Activated B cell treated with CpG ODN at 0.5 μM for 24 hours (primary cell): ENCODE measurements around the gene THAP12. TPM values are rescaled to one million over a fixed set of nuclear protein-coding genes. Genes with fewer than 3 reads are reported as not detected.

Experiments used
- ATAC-seq: fragments of 200-7000 bp; cut with Tn5 transposase; one replicate; pipeline ENCODE4 v1.10.0; 2021; ENCODE audit warnings: low read depth, mild to moderate bottlenecking, moderate library complexity
- CTCF ChIA-PET: fragments of 350-600 bp; sonication (Branson Sonifier 250); formaldehyde crosslinking; loops from one replicate; lab custom pipeline; 2021; ENCODE audit warnings: antibody characterized with exemption; lab: Charles Lee
- POLR2A ChIA-PET: fragments of 350-600 bp; sonication (Branson Sonifier 250); formaldehyde crosslinking; loops from one replicate; lab custom pipeline; 2021; ENCODE audit warnings: antibody characterized with exemption; lab: Charles Lee
- DNase-seq: peaks from one replicate; pipeline ENCODE4 v3.0.0; 2022
- H3K27ac Mint-ChIP-seq: one replicate; pipeline ENCODE4 v1.8.0; 2020; ENCODE audit warnings: mixed read lengths
- H3K27me3 Mint-ChIP-seq: one replicate; pipeline ENCODE4 v1.8.0; 2021; ENCODE audit warnings: mixed read lengths
- H3K36me3 Mint-ChIP-seq: one replicate; pipeline ENCODE4 v1.8.0; 2021; ENCODE audit warnings: low read depth, mixed read lengths
- H3K4me1 Mint-ChIP-seq: one replicate; pipeline ENCODE4 v1.8.0; 2021; ENCODE audit warnings: mixed read lengths
- H3K4me3 Mint-ChIP-seq: one replicate; pipeline ENCODE4 v1.8.0; 2020; ENCODE audit warnings: mild to moderate bottlenecking, mixed read lengths
- H3K9me3 Mint-ChIP-seq: one replicate; pipeline ENCODE4 v1.8.0; 2020; ENCODE audit warnings: mixed read lengths
- intact Hi-C: fragments of 100-400 bp; cut with micrococcal nuclease; formaldehyde crosslinking; loops from one replicate; pipeline ENCODE4 v1.15.1; 2024
- total RNA-seq: library from RNA; stranded (reverse); gene quantifications from 2 replicates; pipeline ENCODE4 v1.2.3, GENCODE V29; 2022
- TF ChIP-seq, protein P1 (sequence below): fragments of 200-600 bp; IDR thresholded peaks from one replicate; pipeline ENCODE4 v1.8.0; 2022; ENCODE audit warnings: antibody characterized with exemption, mild to moderate bottlenecking

The THAP12 gene
- total RNA-seq, 1 donor from 2014 or later, result 60.2 TPM

DNA sequence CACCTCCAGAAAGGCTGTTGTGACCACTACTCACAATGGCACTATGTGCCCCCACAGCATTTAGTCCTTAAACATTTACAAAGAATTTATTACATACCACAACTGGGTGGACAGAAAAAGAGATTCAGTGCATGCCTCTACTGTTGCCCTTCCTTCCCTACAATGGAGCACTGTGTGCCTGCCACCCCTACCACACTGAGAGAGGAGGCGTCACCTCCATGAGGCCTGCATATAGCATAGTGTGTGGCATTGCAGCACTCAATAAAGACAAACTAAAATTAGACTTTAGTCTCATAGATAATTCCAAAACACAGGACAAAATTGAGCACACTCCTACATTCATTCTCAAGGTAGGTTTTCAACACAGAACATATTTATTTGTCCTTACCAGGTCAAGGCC, 25.8 kb downstream of the THAP12 start:
- TF ChIP-seq, protein P1, sequence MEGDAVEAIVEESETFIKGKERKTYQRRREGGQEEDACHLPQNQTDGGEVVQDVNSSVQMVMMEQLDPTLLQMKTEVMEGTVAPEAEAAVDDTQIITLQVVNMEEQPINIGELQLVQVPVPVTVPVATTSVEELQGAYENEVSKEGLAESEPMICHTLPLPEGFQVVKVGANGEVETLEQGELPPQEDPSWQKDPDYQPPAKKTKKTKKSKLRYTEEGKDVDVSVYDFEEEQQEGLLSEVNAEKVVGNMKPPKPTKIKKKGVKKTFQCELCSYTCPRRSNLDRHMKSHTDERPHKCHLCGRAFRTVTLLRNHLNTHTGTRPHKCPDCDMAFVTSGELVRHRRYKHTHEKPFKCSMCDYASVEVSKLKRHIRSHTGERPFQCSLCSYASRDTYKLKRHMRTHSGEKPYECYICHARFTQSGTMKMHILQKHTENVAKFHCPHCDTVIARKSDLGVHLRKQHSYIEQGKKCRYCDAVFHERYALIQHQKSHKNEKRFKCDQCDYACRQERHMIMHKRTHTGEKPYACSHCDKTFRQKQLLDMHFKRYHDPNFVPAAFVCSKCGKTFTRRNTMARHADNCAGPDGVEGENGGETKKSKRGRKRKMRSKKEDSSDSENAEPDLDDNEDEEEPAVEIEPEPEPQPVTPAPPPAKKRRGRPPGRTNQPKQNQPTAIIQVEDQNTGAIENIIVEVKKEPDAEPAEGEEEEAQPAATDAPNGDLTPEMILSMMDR, result no peak
- Mint-ChIP-seq H3K27me3 (no peaks in the 10 kb centered on the region), H3K4me1 (no peaks in the 10 kb centered on the region), H3K27ac (no peak overlapping the region), H3K9me3 (peaks cover 6% of the 10 kb centered on the region), H3K36me3 (peaks cover 84% of the 10 kb centered on the region), H3K4me3 (no peak overlapping the region)
- intact Hi-C loops, result no loop called here
- POLR2A ChIA-PET, result no interaction called here
- CTCF ChIA-PET, result no interaction called here
- DNase-seq (no peak), ATAC-seq (no peak)

DNA sequence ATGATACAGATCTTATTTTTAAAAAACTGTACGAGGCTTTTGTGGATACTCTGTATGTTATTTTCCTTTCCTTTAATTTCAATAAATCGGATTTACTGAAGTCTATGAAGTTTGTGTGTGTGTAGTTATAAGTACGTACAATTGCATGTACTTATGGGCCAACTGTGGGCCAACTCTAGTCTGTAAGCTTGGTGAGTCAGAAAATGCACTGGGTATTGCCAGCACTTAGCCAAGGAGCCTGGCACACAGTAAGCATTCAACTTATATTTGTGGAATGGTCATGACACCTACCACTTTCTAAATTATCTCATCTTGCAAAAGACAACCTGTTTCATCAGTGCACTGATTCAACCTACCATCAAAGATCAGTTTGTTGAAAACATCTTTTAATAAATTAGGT, 32.6 kb downstream of the THAP12 start:
- intact Hi-C loops, result no loop called here
- TF ChIP-seq, protein P1, result no peak
- Mint-ChIP-seq H3K9me3 (no peaks in the 10 kb centered on the region), H3K4me1 (no peaks in the 10 kb centered on the region), H3K4me3 (no peak overlapping the region), H3K27ac (no peak overlapping the region), H3K36me3 (peaks cover 42% of the 10 kb centered on the region), H3K27me3 (no peaks in the 10 kb centered on the region)
- ChIA-PET CTCF (no interaction called here), POLR2A (no interaction called here)
- DNase-seq (no peak), ATAC-seq (no peak)

DNA sequence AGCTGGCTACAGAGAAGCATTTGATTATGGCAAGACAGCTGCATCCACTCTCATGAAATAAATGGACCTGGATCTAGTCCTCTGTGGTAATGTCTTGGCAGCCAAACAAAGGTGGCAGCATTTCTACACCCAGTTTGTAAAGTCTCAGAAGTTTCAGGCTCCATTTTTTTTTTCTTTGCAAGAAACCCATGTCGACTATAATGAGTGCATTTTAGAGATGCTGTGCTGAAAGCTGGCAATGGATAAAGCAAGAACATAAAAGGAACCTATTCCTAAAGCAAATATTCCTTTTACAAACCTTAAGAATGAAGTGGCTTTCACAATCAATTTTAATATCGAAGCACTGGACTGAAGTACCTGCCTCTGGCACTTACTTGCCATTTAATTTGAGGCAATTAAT, 33.5 kb downstream of the THAP12 start:
- H3K36me3 Mint-ChIP-seq, result peaks cover 33% of the 10 kb centered on the region
- H3K4me3 Mint-ChIP-seq, result no peak overlapping the region
- CTCF ChIA-PET, result no interaction called here
- DNase-seq, result no peak
- TF ChIP-seq, protein P1, result no peak
- no peak for ATAC-seq
- no peaks in the 10 kb centered on the region for H3K4me1 Mint-ChIP-seq
- no peak overlapping the region for H3K27ac Mint-ChIP-seq
- intact Hi-C loops, result no loop called here
- H3K27me3 Mint-ChIP-seq, result no peaks in the 10 kb centered on the region
- POLR2A ChIA-PET, result no interaction called here
- no peaks in the 10 kb centered on the region for H3K9me3 Mint-ChIP-seq

DNA sequence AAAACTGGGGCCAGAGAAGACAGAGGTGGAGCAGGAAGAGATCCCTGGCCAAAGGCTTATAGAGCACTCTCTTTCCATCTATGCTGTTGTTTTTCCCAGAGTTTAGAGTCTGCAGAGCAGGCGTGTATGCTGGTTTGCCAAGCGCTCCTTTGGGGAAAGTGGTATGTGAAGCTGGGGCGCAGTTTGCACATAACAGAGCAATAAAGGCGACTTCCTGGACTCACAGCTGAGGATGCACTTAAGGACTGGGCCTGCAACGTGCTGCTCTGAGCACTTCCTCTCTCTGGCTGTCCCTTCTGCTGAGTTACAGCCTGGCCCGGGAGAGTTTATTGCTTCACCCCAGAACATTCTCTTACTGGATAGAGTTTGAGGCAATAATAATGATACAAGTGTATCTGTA, 41.7 kb downstream of the THAP12 start:
- H3K27ac Mint-ChIP-seq, result no peak overlapping the region
- TF ChIP-seq, protein P1, result no peak
- ChIA-PET CTCF (no interaction called here), POLR2A (no interaction called here)
- intact Hi-C loops, result no loop called here
- no peaks in the 10 kb centered on the region for H3K27me3 Mint-ChIP-seq
- peaks cover 15% of the 10 kb centered on the region for H3K9me3 Mint-ChIP-seq
- H3K4me1 Mint-ChIP-seq, result peaks cover 7% of the 10 kb centered on the region
- DNase-seq (no peak), ATAC-seq (no peak)
- H3K4me3 Mint-ChIP-seq, result no peak overlapping the region
- H3K36me3 Mint-ChIP-seq, result peaks cover 2% of the 10 kb centered on the region

DNA sequence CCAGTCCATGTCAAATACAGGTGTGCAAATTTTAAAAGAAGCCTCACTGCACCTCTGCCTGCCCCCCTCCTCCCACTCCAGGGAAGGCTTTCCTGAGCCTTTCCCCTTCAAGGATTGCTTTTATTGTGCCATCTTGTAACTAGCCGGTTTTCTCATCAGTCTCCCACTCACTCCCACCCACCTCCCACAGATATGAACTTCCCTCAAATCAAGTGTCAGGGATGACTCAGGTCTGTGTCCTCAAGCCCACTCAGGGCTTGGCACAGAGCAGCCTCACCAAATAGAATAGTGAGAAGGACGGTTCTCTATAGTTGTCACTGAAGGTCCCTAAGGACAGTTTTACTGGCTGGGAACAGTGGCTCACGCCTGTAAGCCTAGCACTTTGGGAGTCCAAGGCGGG, 43.0 kb downstream of the THAP12 start:
- TF ChIP-seq, protein P1, result no peak
- no peak for DNase-seq
- peaks cover 7% of the 10 kb centered on the region for H3K4me1 Mint-ChIP-seq
- no peak for ATAC-seq
- peaks cover 2% of the 10 kb centered on the region for H3K36me3 Mint-ChIP-seq
- no peak overlapping the region for H3K27ac Mint-ChIP-seq
- H3K9me3 Mint-ChIP-seq, result peaks cover 22% of the 10 kb centered on the region
- ChIA-PET POLR2A (no interaction called here), CTCF (no interaction called here)
- H3K27me3 Mint-ChIP-seq, result no peaks in the 10 kb centered on the region
- intact Hi-C loops, result no loop called here
- no peak overlapping the region for H3K4me3 Mint-ChIP-seq
